ENCODE measurements around the gene TUT1.
A peak's percentile ranks its signal among the peaks of the same experiment; 100 is the strongest.

DNA sequence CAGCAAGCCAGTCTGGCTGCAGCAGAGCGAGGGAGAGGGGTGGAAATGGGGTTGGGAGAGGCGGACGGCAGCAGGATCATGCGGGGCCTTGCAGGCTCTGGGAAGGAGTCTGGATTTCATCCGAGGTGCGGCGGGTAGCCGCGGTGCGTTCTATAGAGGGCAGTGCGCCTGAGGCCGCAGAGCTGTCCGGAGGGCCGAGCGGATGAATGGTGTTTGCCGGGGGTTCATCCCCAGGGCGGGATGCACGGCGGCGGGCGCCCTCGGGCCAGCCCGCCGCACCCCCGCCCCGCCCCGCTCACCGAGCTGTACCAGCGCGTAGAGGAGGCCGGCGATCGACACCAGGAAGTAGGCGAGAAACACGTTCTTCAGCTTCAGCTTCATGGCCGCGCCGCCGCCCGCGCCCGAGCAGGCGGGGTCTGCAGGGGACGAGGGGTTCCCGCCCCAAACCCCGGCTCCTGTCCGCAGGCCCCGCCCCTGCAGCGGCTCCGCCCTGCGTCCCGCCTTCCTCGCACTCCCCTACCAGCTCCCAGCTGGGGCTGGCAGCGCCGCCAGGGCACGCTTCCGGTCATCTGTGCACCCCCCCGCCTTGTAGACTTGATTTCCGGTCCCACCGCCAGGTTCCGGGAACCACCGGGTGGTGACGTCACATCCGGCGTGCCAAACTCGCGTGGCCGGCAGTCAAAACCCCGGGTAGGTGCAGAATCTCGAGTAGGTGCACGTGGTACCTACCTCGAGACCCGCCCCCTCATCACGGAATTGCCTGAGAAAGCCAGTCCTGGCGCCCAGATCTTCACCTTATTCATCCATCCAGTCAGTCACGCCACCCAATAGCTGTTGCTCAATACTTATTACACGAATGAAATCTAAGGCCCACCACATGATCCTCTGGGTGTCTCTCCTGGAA, 30.5 kb upstream of the TUT1 start, which contains the start of gene B3GAT3:
- TF ChIP-seq POLR2A (IDR thresholded peaks at IDR 0.05) (peak; percentile 76), CTCF (IDR thresholded peaks at IDR 0.05) (no peak), EP300 (IDR thresholded peaks at IDR 0.05) (peak in 2 of 4 donors; percentile 53 to 88)
